SK-N-SH treated with all-trans-retinoic acid at 6 μM for 48 hours (cell line): ENCODE results near the gene EDC3.

Source experiments
- ATAC-seq: fragments of 200-7000 bp; cut with Tn5 transposase; 3 replicates; pipeline ENCODE4 v1.9.1; 2020; ENCODE audit warnings: mild to moderate bottlenecking, moderate library complexity
- ARNTL ChIP-seq: fragments of 450-650 bp; formaldehyde crosslinking; IDR thresholded peaks from 2 replicates; pipeline ENCODE4 v1.5.0; 2020; ENCODE audit warnings: low read depth, mild to moderate bottlenecking, moderate library complexity, borderline replicate concordance
- BACH2 ChIP-seq: fragments of 250-450 bp; sonication (Bioruptor Pico); IDR thresholded peaks from 2 replicates; pipeline ENCODE4 v1.9.0; 2021; ENCODE audit warnings: mild to moderate bottlenecking, borderline replicate concordance
- CREB5 ChIP-seq: fragments of 250-450 bp; sonication (Bioruptor Pico); IDR thresholded peaks from 2 replicates; pipeline ENCODE4 v1.5.1; 2020; ENCODE audit warnings: low read depth, mild to moderate bottlenecking, moderate library complexity
- CSDC2 ChIP-seq: fragments of 250-450 bp; sonication (Bioruptor Pico); IDR thresholded peaks from 2 replicates; pipeline ENCODE4 v1.5.0; 2020; ENCODE audit warnings: mild to moderate bottlenecking, moderate library complexity
- ESRRG ChIP-seq: fragments of 250-450 bp; sonication (Bioruptor Pico); IDR thresholded peaks from 2 replicates; pipeline ENCODE4 v1.6.1; 2021; ENCODE audit warnings: mild to moderate bottlenecking
- GLIS3 ChIP-seq: fragments of 250-450 bp; sonication (Bioruptor Pico); IDR thresholded peaks from 2 replicates; pipeline ENCODE4 v1.5.0; 2020; ENCODE audit warnings: mild to moderate bottlenecking, moderate library complexity
- OSR1 ChIP-seq: fragments of 250-450 bp; sonication (Bioruptor Pico); IDR thresholded peaks from 2 replicates; pipeline ENCODE4 v1.8.0; 2022; ENCODE audit warnings: moderate library complexity, mild to moderate bottlenecking, inconsistent platforms
- PATZ1 ChIP-seq: fragments of 250-450 bp; sonication (Bioruptor Pico); IDR thresholded peaks from 2 replicates; pipeline ENCODE4 v1.8.0; 2020; ENCODE audit warnings: mild to moderate bottlenecking, moderate library complexity, borderline replicate concordance
- POU6F1 ChIP-seq: fragments of 250-450 bp; sonication (Bioruptor Pico); IDR thresholded peaks from 2 replicates; pipeline ENCODE4 v1.8.0; 2021; ENCODE audit warnings: low read depth, mild to moderate bottlenecking, moderate library complexity, borderline replicate concordance
- RARB ChIP-seq: fragments of 250-450 bp; sonication (Bioruptor Pico); IDR thresholded peaks from 2 replicates; pipeline ENCODE4 v1.8.0; 2021; ENCODE audit warnings: mild to moderate bottlenecking, moderate library complexity
- SNAI2 ChIP-seq: fragments of 250-450 bp; sonication (Bioruptor Pico); IDR thresholded peaks from 2 replicates; pipeline ENCODE4 v1.5.0; 2020; ENCODE audit warnings: mild to moderate bottlenecking, moderate library complexity
- TCF4 ChIP-seq: fragments of 250-450 bp; sonication (Bioruptor Pico); IDR thresholded peaks from 2 replicates; pipeline ENCODE4 v1.8.0; 2021; ENCODE audit warnings: mild to moderate bottlenecking, moderate library complexity, borderline replicate concordance
- TOX ChIP-seq: fragments of 250-450 bp; sonication (Bioruptor Pico); IDR thresholded peaks from 2 replicates; pipeline ENCODE4 v1.8.0; 2021; ENCODE audit warnings: mild to moderate bottlenecking, moderate library complexity, borderline replicate concordance
- TSHZ2 ChIP-seq: fragments of 250-450 bp; sonication (Bioruptor Pico); IDR thresholded peaks from 2 replicates; pipeline ENCODE4 v1.5.0; 2020; ENCODE audit warnings: mild to moderate bottlenecking, moderate library complexity
- ZC3H10 ChIP-seq: fragments of 250-450 bp; sonication (Bioruptor Pico); IDR thresholded peaks from 2 replicates; pipeline ENCODE4 v1.5.1; 2021; ENCODE audit warnings: mild to moderate bottlenecking, moderate library complexity
- ZFP3 ChIP-seq: fragments of 250-450 bp; sonication (Bioruptor Pico); IDR thresholded peaks from 2 replicates; pipeline ENCODE4 v1.5.0; 2020; ENCODE audit warnings: mild to moderate bottlenecking, moderate library complexity
- ZFP30 ChIP-seq: fragments of 450-650 bp; formaldehyde crosslinking; IDR thresholded peaks from 2 replicates; pipeline ENCODE4 v1.5.0; 2022; ENCODE audit warnings: mild to moderate bottlenecking, moderate library complexity
- ZNF565 ChIP-seq: fragments of 450-650 bp; formaldehyde crosslinking; conservative IDR thresholded peaks from 2 replicates; pipeline ENCODE4 v1.5.0; 2020; ENCODE audit warnings: low read depth, mild to moderate bottlenecking, moderate library complexity
- ZNF70 ChIP-seq: fragments of 450-650 bp; formaldehyde crosslinking; IDR thresholded peaks from 2 replicates; pipeline ENCODE4 v1.5.0; 2020; ENCODE audit warnings: mild to moderate bottlenecking, moderate library complexity

EDC3 gene

GRCh38 chr15:74725225-74725774 is 29.5 kb upstream of the EDC3 start, which contains the start of gene CYP1A1 (continued):
- no peak for TF ChIP-seq GLIS3
- TF ChIP-seq ESRRG (CRISPR knock-in tag) = no peak
- TF ChIP-seq POU6F1 (CRISPR knock-in tag) = no peak
- TF ChIP-seq TCF4 = no peak

GRCh38 chr15:74724570-74725224 is 28.9 kb upstream of the EDC3 start:
- no peak for TF ChIP-seq CREB5 (CRISPR knock-in tag)
- no peak for ATAC-seq

- TF ChIP-seq OSR1 (CRISPR knock-in tag) = no peak
- no peak for TF ChIP-seq ZC3H10
- peak; percentile 7; the same call in 1 of the 2 replicates for TF ChIP-seq ZNF70 (CRISPR knock-in tag)
- ATAC-seq = peak; percentile 78
Measured at GRCh38 chr15:74723754-74724334, 28.0 kb upstream of the EDC3 start.

- no peak for ATAC-seq
- TF ChIP-seq RARB (CRISPR knock-in tag) = no peak
- no peak for TF ChIP-seq SNAI2 (CRISPR knock-in tag)
- no peak for TF ChIP-seq BACH2 (CRISPR knock-in tag)
- TF ChIP-seq POU6F1 (CRISPR knock-in tag) = no peak
- TF ChIP-seq ZNF565 = no peak
- TF ChIP-seq CREB5 (CRISPR knock-in tag) = no peak
Measured at GRCh38 chr15:74723187-74723586, 27.4 kb upstream of the EDC3 start.

GRCh38 chr15:74722591-74722990 is 26.8 kb upstream of the EDC3 start:
- ATAC-seq = no peak
- no peak for TF ChIP-seq ZFP30 (CRISPR knock-in tag)
- TF ChIP-seq SNAI2 (CRISPR knock-in tag) = no peak
- no peak for TF ChIP-seq POU6F1 (CRISPR knock-in tag)
- no peak for TF ChIP-seq RARB (CRISPR knock-in tag)
- no peak for TF ChIP-seq TCF4
- TF ChIP-seq BACH2 (CRISPR knock-in tag) = no peak
- TF ChIP-seq TOX (CRISPR knock-in tag) = no peak
- no peak for TF ChIP-seq TSHZ2 (CRISPR knock-in tag)
- no peak for TF ChIP-seq ZFP3 (CRISPR knock-in tag)
- no peak for TF ChIP-seq CSDC2
- no peak for TF ChIP-seq GLIS3
- no peak for TF ChIP-seq PATZ1 (CRISPR knock-in tag)
- TF ChIP-seq ARNTL (CRISPR knock-in tag) = no peak
- no peak for TF ChIP-seq ZNF70 (CRISPR knock-in tag)
- no peak for TF ChIP-seq ZNF565
